Esophagus squamous epithelium (tissue), 4 donors: Measurements from ENCODE around the gene ZNF608.

Experiments used
- POLR2A ChIP-seq, 4 donors: fragments of 450-650 bp; IDR thresholded peaks; one replicate each; pipeline ENCODE4 v1.6.1; 2017; ENCODE audit warnings: antibody characterized with exemption in 4 of 4, mild to moderate bottlenecking in 4 of 4, moderate library complexity in 3 of 4
- TF ChIP-seq, protein P1 (sequence below), 6 experiments: fragments of 450-650 bp in 4 of 6; fragments of 200-600 bp in 2 of 6; sonication (generic) in 2 of 6; IDR thresholded peaks; one replicate each; pipeline ENCODE4 v1.5.1; 2016 to 2019; ENCODE audit warnings: antibody characterized with exemption in 6 of 6, mild to moderate bottlenecking in 4 of 6, moderate library complexity in 4 of 6

DNA sequence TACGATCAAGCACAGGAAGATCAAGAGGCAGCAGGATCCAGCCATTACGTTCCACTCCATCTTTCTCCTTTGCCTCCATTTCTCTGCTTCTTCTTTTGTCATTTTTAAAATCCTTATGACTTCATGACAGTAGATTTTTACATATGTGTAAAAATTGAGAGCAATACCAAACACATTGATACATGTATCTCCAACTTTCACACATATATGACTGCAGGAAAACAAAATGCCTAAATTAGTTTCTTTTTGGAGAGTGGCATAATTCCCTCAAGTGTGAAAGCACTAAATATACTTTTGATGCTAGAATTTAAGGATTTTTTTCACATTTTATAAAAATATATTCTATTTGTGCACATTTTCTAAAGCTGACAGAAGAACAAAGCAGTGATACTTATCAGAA is 8.6 kb upstream of the ZNF608 start:
- TF ChIP-seq, protein P1, sequence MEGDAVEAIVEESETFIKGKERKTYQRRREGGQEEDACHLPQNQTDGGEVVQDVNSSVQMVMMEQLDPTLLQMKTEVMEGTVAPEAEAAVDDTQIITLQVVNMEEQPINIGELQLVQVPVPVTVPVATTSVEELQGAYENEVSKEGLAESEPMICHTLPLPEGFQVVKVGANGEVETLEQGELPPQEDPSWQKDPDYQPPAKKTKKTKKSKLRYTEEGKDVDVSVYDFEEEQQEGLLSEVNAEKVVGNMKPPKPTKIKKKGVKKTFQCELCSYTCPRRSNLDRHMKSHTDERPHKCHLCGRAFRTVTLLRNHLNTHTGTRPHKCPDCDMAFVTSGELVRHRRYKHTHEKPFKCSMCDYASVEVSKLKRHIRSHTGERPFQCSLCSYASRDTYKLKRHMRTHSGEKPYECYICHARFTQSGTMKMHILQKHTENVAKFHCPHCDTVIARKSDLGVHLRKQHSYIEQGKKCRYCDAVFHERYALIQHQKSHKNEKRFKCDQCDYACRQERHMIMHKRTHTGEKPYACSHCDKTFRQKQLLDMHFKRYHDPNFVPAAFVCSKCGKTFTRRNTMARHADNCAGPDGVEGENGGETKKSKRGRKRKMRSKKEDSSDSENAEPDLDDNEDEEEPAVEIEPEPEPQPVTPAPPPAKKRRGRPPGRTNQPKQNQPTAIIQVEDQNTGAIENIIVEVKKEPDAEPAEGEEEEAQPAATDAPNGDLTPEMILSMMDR (IDR thresholded peaks at IDR 0.05), result no peak
- no peak for TF ChIP-seq POLR2A (IDR thresholded peaks at IDR 0.05)
